Endothelial cell (in vitro differentiated cells): ENCODE measurements around the gene TBC1D30. TPM values are rescaled to one million over a fixed set of nuclear protein-coding genes. Genes with fewer than 3 reads are reported as not detected.

Experiments
- DNase-seq: peaks from one replicate; pipeline ENCODE4 v3.0.0; 2021; ENCODE audit warnings: low spot score
- H3K27ac Mint-ChIP-seq: one replicate; pipeline ENCODE4 v1.8.0; 2021; ENCODE audit warnings: mixed read lengths, inconsistent platforms; ENCODE audit not compliant: unreplicated experiment
- H3K27me3 Mint-ChIP-seq: one replicate; pipeline ENCODE4 v1.8.0; 2021; ENCODE audit warnings: mild to moderate bottlenecking, moderate library complexity, mixed read lengths, inconsistent platforms; ENCODE audit not compliant: unreplicated experiment
- H3K36me3 Mint-ChIP-seq: one replicate; pipeline ENCODE4 v1.8.0; 2021; ENCODE audit warnings: mild to moderate bottlenecking, low read depth, mixed read lengths, inconsistent platforms; ENCODE audit not compliant: unreplicated experiment
- H3K4me1 Mint-ChIP-seq: one replicate; pipeline ENCODE4 v1.8.0; 2021; ENCODE audit warnings: mild to moderate bottlenecking, mixed read lengths, inconsistent platforms; ENCODE audit not compliant: unreplicated experiment
- H3K4me3 Mint-ChIP-seq: one replicate; pipeline ENCODE4 v1.8.0; 2021; ENCODE audit warnings: mild to moderate bottlenecking, mixed read lengths, inconsistent platforms; ENCODE audit not compliant: unreplicated experiment
- H3K9me3 Mint-ChIP-seq: one replicate; pipeline ENCODE4 v1.8.0; 2021; ENCODE audit warnings: mixed read lengths, inconsistent platforms; ENCODE audit not compliant: unreplicated experiment
- total RNA-seq: library from RNA; stranded (reverse); fragmentation: NEBNext Ultra II Directional; extraction: Animal tissue kit (Norgen Biotek cat#: 25700); gene quantifications from one replicate; pipeline ENCODE4 v1.2.1, GENCODE V29; 2021; ENCODE audit not compliant: unreplicated experiment
- TF ChIP-seq, protein P1 (sequence below): fragments of 200-600 bp; sonication (generic); IDR thresholded peaks from one replicate; pipeline ENCODE4 v1.5.0; 2021; ENCODE audit warnings: antibody characterized with exemption; ENCODE audit not compliant: unreplicated experiment

TBC1D30 gene
- total RNA-seq, 1 donor from 2014 or later, result 3.6 TPM

DNA sequence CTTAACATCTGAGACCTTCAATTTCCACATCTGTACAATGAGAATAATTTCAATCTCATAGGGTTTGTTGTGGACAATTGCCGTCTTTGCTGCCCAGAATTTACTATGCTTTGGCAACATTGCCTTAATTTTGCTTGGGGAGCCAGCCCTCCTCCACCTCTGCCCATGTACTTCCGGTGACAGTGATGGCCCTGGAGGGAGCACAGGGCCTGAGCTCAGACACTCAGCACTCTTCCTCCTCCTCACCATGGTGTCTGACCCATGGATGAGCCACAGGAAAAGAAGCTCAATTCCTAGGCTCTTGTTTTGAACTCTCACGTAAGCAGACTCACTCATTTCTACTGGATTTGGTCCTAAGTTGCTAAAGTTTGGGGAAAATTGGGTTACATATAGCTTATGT lies 58.2 kb downstream of the TBC1D30 start:
- Mint-ChIP-seq H3K27ac (no peak overlapping the region), H3K4me1 (no peaks in the 10 kb centered on the region), H3K36me3 (no peaks in the 10 kb centered on the region), H3K4me3 (no peak overlapping the region), H3K9me3 (no peaks in the 10 kb centered on the region), H3K27me3 (no peaks in the 10 kb centered on the region)
- TF ChIP-seq, protein P1, sequence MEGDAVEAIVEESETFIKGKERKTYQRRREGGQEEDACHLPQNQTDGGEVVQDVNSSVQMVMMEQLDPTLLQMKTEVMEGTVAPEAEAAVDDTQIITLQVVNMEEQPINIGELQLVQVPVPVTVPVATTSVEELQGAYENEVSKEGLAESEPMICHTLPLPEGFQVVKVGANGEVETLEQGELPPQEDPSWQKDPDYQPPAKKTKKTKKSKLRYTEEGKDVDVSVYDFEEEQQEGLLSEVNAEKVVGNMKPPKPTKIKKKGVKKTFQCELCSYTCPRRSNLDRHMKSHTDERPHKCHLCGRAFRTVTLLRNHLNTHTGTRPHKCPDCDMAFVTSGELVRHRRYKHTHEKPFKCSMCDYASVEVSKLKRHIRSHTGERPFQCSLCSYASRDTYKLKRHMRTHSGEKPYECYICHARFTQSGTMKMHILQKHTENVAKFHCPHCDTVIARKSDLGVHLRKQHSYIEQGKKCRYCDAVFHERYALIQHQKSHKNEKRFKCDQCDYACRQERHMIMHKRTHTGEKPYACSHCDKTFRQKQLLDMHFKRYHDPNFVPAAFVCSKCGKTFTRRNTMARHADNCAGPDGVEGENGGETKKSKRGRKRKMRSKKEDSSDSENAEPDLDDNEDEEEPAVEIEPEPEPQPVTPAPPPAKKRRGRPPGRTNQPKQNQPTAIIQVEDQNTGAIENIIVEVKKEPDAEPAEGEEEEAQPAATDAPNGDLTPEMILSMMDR, result no peak
- DNase-seq, result no peak

DNA sequence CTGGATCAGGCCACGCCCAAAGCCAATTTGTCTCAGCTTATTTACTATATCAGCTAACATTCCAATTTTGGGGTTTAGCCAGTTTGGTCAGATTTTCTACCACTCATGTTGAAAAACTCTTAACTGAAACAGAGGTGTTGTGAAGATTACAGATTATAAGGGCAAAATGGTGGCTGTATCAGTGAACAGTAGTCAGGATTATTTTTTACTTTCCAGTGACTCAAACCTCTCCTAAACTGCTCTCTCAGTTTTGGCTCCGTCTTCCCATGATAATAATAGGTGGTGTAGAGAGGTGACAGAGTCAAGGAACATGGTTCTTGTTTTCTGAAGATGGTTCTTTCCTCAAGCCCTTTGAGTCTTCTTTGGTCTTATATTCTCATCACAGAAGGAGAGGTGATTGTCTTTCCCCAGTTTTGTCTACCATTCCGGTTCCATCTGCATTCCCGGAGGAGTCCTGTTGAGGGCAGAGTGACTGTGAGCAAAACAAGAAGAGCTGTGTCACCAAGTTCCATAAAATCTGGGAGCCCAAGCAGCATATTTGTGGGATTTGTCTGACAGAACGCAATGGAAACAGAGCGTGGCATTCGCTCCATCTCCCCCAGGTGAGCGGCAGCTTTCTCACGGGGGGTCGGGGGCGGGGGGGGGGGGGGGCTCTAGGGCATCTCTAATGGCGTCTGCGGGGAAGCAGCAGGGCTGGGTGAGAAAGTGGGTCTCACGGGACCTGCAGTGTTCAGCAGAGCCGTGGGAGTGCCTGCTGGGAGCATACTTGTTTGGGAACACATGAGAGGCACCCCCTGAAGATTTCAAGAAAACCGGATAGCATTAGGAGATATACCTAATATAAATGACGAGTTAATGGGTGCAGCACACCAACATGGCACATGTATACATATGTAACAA lies 59.1 kb downstream of the TBC1D30 start:
- Mint-ChIP-seq H3K27ac (no peak overlapping the region), H3K27me3 (no peaks in the 10 kb centered on the region), H3K9me3 (no peaks in the 10 kb centered on the region), H3K4me1 (no peaks in the 10 kb centered on the region), H3K36me3 (no peaks in the 10 kb centered on the region), H3K4me3 (no peak overlapping the region)
- TF ChIP-seq, protein P1, result no peak
- peak; percentile 9 for DNase-seq

GRCh38 chr12:64884164-64884542 lies 59.7 kb downstream of the TBC1D30 start:
- Mint-ChIP-seq H3K36me3 (no peaks in the 10 kb centered on the region), H3K27me3 (no peaks in the 10 kb centered on the region), H3K27ac (no peak overlapping the region), H3K9me3 (no peaks in the 10 kb centered on the region), H3K4me3 (no peak overlapping the region), H3K4me1 (no peaks in the 10 kb centered on the region)
- TF ChIP-seq, protein P1, result no peak
- no peak for DNase-seq

- no peak overlapping the region for H3K27ac Mint-ChIP-seq
- H3K36me3 Mint-ChIP-seq, result no peaks in the 10 kb centered on the region
- no peak overlapping the region for H3K4me3 Mint-ChIP-seq
- TF ChIP-seq, protein P1, result no peak
- H3K27me3 Mint-ChIP-seq, result no peaks in the 10 kb centered on the region
- H3K4me1 Mint-ChIP-seq, result no peaks in the 10 kb centered on the region
- no peaks in the 10 kb centered on the region for H3K9me3 Mint-ChIP-seq
- no peak for DNase-seq
These were observed 60.3 kb downstream of the TBC1D30 start for GRCh38 chr12:64884728-64885127.
